DOHH2 (cell line): ENCODE data around the gene N4BP3.

Experiments
- CTCF ChIP-seq: fragments of 200-600 bp; sonication (generic); IDR thresholded peaks from one replicate; pipeline ENCODE4 v1.5.1; 2014; ENCODE audit warnings: antibody characterized with exemption, mild to moderate bottlenecking, low read depth, low read length; ENCODE audit not compliant: poor library complexity, severe bottlenecking
- EZH2phosphoT487 ChIP-seq: fragments of 200-600 bp; sonication (generic); IDR thresholded peaks from 2 replicates; pipeline ENCODE4 v1.6.1; 2017; ENCODE audit warnings: borderline replicate concordance, mild to moderate bottlenecking, antibody characterized with exemption, low read length, moderate library complexity, mixed read lengths

- TF ChIP-seq CTCF (no peak), EZH2phosphoT487 (no peak)
These were observed 4.4 kb upstream of the N4BP3 start for GRCh38 chr5:178108966-178109365.
